GM12878 (cell line): ENCODE results near the gene ANKRD24. TPM values are rescaled to one million over a fixed set of nuclear protein-coding genes. Genes with fewer than 3 reads are reported as not detected.

Source experiments
- ATF2 ChIP-seq: IDR thresholded peaks from 2 replicates; pipeline ENCODE4 v1.6.1; 2012; ENCODE audit warnings: low read length, inconsistent platforms
- BMI1 ChIP-seq: fragments of 450-650 bp; IDR thresholded peaks from 2 replicates; pipeline ENCODE4 v1.6.1; 2016; ENCODE audit warnings: mild to moderate bottlenecking, moderate library complexity, borderline replicate concordance
- CUX1 ChIP-seq: IDR thresholded peaks from 2 replicates; pipeline ENCODE4 v1.6.1; 2012; ENCODE audit warnings: improper control_type of control experiment, low read depth, low read length; ENCODE audit not compliant: insufficient replicate concordance
- E2F4 ChIP-seq: IDR thresholded peaks from 2 replicates; pipeline ENCODE4 v1.6.1; 2012; ENCODE audit warnings: low read depth, low read length, improper control_type of control experiment
- HDGF ChIP-seq: fragments of 450-650 bp; IDR thresholded peaks from 2 replicates; pipeline ENCODE4 v1.6.1; 2016; ENCODE audit warnings: antibody characterized with exemption
- IKZF2 ChIP-seq, 2 experiments: fragments of 450-650 bp; IDR thresholded peaks; 2 replicates each; pipeline ENCODE4 v1.6.1; 2017; ENCODE audit warnings: mild to moderate bottlenecking in 2 of 2, moderate library complexity in 2 of 2
- KAT2A ChIP-seq: conservative IDR thresholded peaks from 2 replicates; pipeline ENCODE4 v1.6.1; 2011; ENCODE audit warnings: low read depth, low read length; ENCODE audit not compliant: control insufficient read depth
- LARP7 ChIP-seq: fragments of 450-650 bp; IDR thresholded peaks from 2 replicates; pipeline ENCODE4 v1.6.1; 2017; ENCODE audit warnings: mild to moderate bottlenecking
- MLLT1 ChIP-seq: fragments of 450-650 bp; IDR thresholded peaks from 2 replicates; pipeline ENCODE4 v1.6.1; 2016; ENCODE audit warnings: mild to moderate bottlenecking
- MTA2 ChIP-seq: fragments of 450-650 bp; IDR thresholded peaks from 2 replicates; pipeline ENCODE4 v1.6.1; 2016; ENCODE audit warnings: low read depth, mild to moderate bottlenecking, moderate library complexity
- RFX5 ChIP-seq: IDR thresholded peaks from 2 replicates; pipeline ENCODE4 v1.6.1; 2011; ENCODE audit warnings: low read depth, low read length, improper control_type of control experiment
- SIN3A ChIP-seq: IDR thresholded peaks from 2 replicates; pipeline ENCODE4 v1.6.1; 2012; ENCODE audit warnings: low read depth, low read length, improper control_type of control experiment
- SUZ12 ChIP-seq: fragments of 200-600 bp; sonication (generic); IDR thresholded peaks from one replicate; pipeline ENCODE4 v1.6.1; 2018; ENCODE audit warnings: antibody characterized with exemption, mild to moderate bottlenecking; ENCODE audit not compliant: unreplicated experiment
- TBL1XR1 ChIP-seq: IDR thresholded peaks from 2 replicates; pipeline ENCODE4 v1.6.1; 2012; ENCODE audit warnings: low read depth, low read length, improper control_type of control experiment
- ZBTB4 ChIP-seq: fragments of 450-650 bp; formaldehyde crosslinking; IDR thresholded peaks from 2 replicates; pipeline ENCODE4 v1.4.0; 2022; ENCODE audit warnings: mild to moderate bottlenecking, moderate library complexity
- ZSCAN29 ChIP-seq: fragments of 450-650 bp; IDR thresholded peaks from 2 replicates; pipeline ENCODE4 v1.6.1; 2017; ENCODE audit warnings: mild to moderate bottlenecking, moderate library complexity
- ZZZ3 ChIP-seq: IDR thresholded peaks from 2 replicates; pipeline ENCODE4 v1.6.1; 2011; ENCODE audit warnings: low read depth; ENCODE audit not compliant: control insufficient read depth, insufficient read length
- polyA plus RNA-seq, 11 experiments: library from polyadenylated mRNA; depleted of rRNA in 4 of 11; unstranded in 6 of 11; stranded (reverse) in 5 of 11; fragments of >200 nt; fragmentation: Nextera tagmentation in 4 of 11; fragmentation: Illumina TruSeq in 1 of 11; extraction: Ambion mirVana in 4 of 11; extraction: Trizol in 1 of 11; gene quantifications; 1 replicate in 1 of 11; 2 replicates in 10 of 11; pipeline versions ENCODE4 v1.2.1 to v1.2.3, GENCODE V29; 2011 to 2016; ENCODE audit warnings: inconsistent platforms in 2 of 11, missing spikeins in 2 of 11, low read depth in 1 of 11
- total RNA-seq, 4 experiments: library from RNA; depleted of rRNA in 3 of 4; stranded (reverse); fragments of >200 nt in 3 of 4; fragmentation: Illumina TruSeq in 1 of 4; extraction: Trizol in 1 of 4; gene quantifications; 2 replicates each; pipeline versions ENCODE4 v1.2.1 to v1.2.3, GENCODE V29; 2013 to 2021

Gene ANKRD24
- total and polyA plus RNA-seq, 10 of the 15 experiments (the other 5 are each of a cell fraction or from before 2014, with no cell fraction given): 0.02 to 0.59 (median 0.35) TPM; not detected in 1

- TF ChIP-seq TBL1XR1: peak; percentile 95
- no peak for TF ChIP-seq ZSCAN29
- TF ChIP-seq CUX1: peak; percentile 79
- TF ChIP-seq ZZZ3: no peak
- TF ChIP-seq ZBTB4 (CRISPR knock-in tag): no peak
- TF ChIP-seq ATF2: peak; percentile 76; the same call in 1 of the 2 replicates
- TF ChIP-seq RFX5: no peak
- no peak for TF ChIP-seq E2F4
- no peak for TF ChIP-seq KAT2A
- TF ChIP-seq BMI1: no peak
- peak; percentile 97 to 98 for TF ChIP-seq IKZF2 (IDR thresholded peaks at IDR 0.05)
- TF ChIP-seq LARP7: no peak; the same call in 1 of the 2 replicates
- TF ChIP-seq HDGF: peak; percentile 37; the same call in 1 of the 2 replicates
- TF ChIP-seq SIN3A: no peak; the same call in 1 of the 2 replicates
- peak; percentile 87 for TF ChIP-seq MTA2
- no peak for TF ChIP-seq SUZ12
- TF ChIP-seq MLLT1: peak; percentile 35
Measured at GRCh38 chr19:4229179-4229931, 46.9 kb downstream of the ANKRD24 start, which contains the start of gene EBI3 (continued).
